ENCODE measurements around the gene CRTC3. TPM values are rescaled to one million over a fixed set of nuclear protein-coding genes. Genes with fewer than 3 reads are reported as not detected.

CRTC3 gene
- total RNA-seq, 1 experiment from 2014 or later, result 17.5 TPM

GRCh38 chr15:90562669-90563068 is 32.9 kb downstream of the CRTC3 start:
- TF ChIP-seq, protein P1, sequence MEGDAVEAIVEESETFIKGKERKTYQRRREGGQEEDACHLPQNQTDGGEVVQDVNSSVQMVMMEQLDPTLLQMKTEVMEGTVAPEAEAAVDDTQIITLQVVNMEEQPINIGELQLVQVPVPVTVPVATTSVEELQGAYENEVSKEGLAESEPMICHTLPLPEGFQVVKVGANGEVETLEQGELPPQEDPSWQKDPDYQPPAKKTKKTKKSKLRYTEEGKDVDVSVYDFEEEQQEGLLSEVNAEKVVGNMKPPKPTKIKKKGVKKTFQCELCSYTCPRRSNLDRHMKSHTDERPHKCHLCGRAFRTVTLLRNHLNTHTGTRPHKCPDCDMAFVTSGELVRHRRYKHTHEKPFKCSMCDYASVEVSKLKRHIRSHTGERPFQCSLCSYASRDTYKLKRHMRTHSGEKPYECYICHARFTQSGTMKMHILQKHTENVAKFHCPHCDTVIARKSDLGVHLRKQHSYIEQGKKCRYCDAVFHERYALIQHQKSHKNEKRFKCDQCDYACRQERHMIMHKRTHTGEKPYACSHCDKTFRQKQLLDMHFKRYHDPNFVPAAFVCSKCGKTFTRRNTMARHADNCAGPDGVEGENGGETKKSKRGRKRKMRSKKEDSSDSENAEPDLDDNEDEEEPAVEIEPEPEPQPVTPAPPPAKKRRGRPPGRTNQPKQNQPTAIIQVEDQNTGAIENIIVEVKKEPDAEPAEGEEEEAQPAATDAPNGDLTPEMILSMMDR (IDR thresholded peaks at IDR 0.05; ENCODE audit: unreplicated experiment), result no peak
- no peak for DNase-seq
- no peak overlapping the region for H3K27ac Mint-ChIP-seq (ENCODE audit: unreplicated experiment)
- no peaks in the 10 kb centered on the region for H3K4me1 Mint-ChIP-seq (ENCODE audit: low read depth, unreplicated experiment)
- no peak overlapping the region for H3K4me3 Mint-ChIP-seq (ENCODE audit: low read depth, unreplicated experiment)
- intact Hi-C loops (cut with micrococcal nuclease; ENCODE audit: unreplicated experiment), result no loop called here
- BruUV-seq (replicated peaks), result no TSS peak
- CTCF ChIA-PET, result no interaction called here
- H3K36me3 Mint-ChIP-seq (ENCODE audit: insufficient read depth, unreplicated experiment), result no peaks in the 10 kb centered on the region
- no peaks in the 10 kb centered on the region for H3K27me3 Mint-ChIP-seq (ENCODE audit: unreplicated experiment)
- no peaks in the 10 kb centered on the region for H3K9me3 Mint-ChIP-seq (ENCODE audit: low read depth, unreplicated experiment)

- H3K27me3 Mint-ChIP-seq (ENCODE audit: unreplicated experiment), result no peaks in the 10 kb centered on the region
- no peaks in the 10 kb centered on the region for H3K36me3 Mint-ChIP-seq (ENCODE audit: insufficient read depth, unreplicated experiment)
- H3K27ac Mint-ChIP-seq (ENCODE audit: unreplicated experiment), result no peak overlapping the region
- no peaks in the 10 kb centered on the region for H3K4me1 Mint-ChIP-seq (ENCODE audit: low read depth, unreplicated experiment)
- DNase-seq, result no peak
- H3K9me3 Mint-ChIP-seq (ENCODE audit: low read depth, unreplicated experiment), result no peaks in the 10 kb centered on the region
- BruUV-seq (replicated peaks), result no TSS peak
- intact Hi-C loops (cut with micrococcal nuclease; ENCODE audit: unreplicated experiment), result no loop called here
- CTCF ChIA-PET, result no interaction called here
- TF ChIP-seq, protein P1 (IDR thresholded peaks at IDR 0.05; ENCODE audit: unreplicated experiment), result no peak
- no peak overlapping the region for H3K4me3 Mint-ChIP-seq (ENCODE audit: low read depth, unreplicated experiment)
These were observed 33.7 kb downstream of the CRTC3 start for GRCh38 chr15:90563463-90563862.

DNA sequence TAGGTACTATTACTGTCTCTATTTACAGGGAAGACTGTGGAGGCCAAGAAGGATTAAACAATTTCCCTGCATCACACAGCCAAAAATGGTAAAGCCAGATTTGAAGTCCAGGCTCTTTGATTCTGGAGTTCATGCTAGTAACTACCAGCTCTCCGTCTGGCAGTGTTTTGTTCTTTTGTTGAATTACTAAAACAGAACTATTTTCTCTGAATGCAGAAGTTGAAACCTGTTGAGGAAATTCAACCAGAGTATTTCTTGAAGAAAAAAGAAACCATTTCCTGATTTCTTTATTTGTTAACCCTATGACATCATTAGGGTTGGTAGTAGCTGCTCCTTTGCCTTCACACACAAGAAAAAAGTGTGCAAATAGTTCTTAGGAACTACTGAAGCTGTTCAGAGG is 34.3 kb downstream of the CRTC3 start:
- no peak overlapping the region for H3K4me3 Mint-ChIP-seq (ENCODE audit: low read depth, unreplicated experiment)
- H3K27me3 Mint-ChIP-seq (ENCODE audit: unreplicated experiment), result no peaks in the 10 kb centered on the region
- H3K27ac Mint-ChIP-seq (ENCODE audit: unreplicated experiment), result no peak overlapping the region
- no peaks in the 10 kb centered on the region for H3K4me1 Mint-ChIP-seq (ENCODE audit: low read depth, unreplicated experiment)
- BruUV-seq (replicated peaks), result no TSS peak
- DNase-seq, result no peak
- intact Hi-C loops (cut with micrococcal nuclease; ENCODE audit: unreplicated experiment), result no loop called here
- no peaks in the 10 kb centered on the region for H3K36me3 Mint-ChIP-seq (ENCODE audit: insufficient read depth, unreplicated experiment)
- no peaks in the 10 kb centered on the region for H3K9me3 Mint-ChIP-seq (ENCODE audit: low read depth, unreplicated experiment)
- CTCF ChIA-PET, result no interaction called here
- TF ChIP-seq, protein P1 (IDR thresholded peaks at IDR 0.05; ENCODE audit: unreplicated experiment), result no peak

DNA sequence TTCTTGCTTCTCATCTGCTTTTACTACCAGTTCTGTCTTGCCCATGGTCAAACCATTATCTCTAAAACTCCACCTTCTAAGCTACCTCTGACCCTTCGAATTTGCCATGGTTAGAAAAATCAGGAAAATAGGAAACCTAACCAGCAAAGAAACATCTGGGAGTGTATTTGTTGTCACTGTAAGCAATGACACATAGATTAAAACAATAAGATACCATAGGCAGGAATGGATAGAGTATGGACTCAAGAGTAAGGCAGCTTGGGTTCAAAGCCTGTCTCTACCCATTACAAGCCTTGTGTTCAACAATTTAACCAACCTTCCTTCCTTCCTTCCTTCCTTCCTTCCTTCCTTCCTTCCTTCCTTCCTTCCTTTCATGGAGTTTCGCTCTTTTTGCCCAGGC is 34.9 kb downstream of the CRTC3 start:
- Mint-ChIP-seq H3K27me3 (ENCODE audit: unreplicated experiment) (no peaks in the 10 kb centered on the region), H3K4me3 (ENCODE audit: low read depth, unreplicated experiment) (no peak overlapping the region), H3K4me1 (ENCODE audit: low read depth, unreplicated experiment) (no peaks in the 10 kb centered on the region), H3K27ac (ENCODE audit: unreplicated experiment) (no peak overlapping the region), H3K36me3 (ENCODE audit: insufficient read depth, unreplicated experiment) (no peaks in the 10 kb centered on the region), H3K9me3 (ENCODE audit: low read depth, unreplicated experiment) (no peaks in the 10 kb centered on the region)
- no peak for DNase-seq
- no TSS peak for BruUV-seq (replicated peaks)
- TF ChIP-seq, protein P1 (IDR thresholded peaks at IDR 0.05; ENCODE audit: unreplicated experiment), result no peak
- intact Hi-C loops (cut with micrococcal nuclease; ENCODE audit: unreplicated experiment), result no loop called here
- CTCF ChIA-PET, result no interaction called here

DNA sequence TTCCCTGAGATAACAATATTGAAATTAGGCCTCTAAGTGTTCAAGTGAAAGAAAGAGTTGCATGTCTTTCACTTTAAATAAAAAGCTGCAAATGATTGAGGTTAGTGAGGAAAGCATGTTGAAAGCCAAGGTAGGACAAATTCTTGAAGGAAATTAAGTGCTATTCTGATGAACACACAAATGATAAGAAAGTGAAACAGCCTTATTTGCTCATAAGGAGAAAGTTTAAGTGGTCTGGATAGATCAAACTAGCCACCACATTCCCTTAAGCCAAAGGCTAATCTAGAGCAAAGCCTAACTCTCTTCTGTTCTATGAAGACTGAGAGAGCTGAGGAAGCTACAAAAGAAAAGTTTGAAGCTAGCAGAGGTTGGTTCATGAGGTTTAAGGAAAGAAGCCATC is 36.1 kb downstream of the CRTC3 start:
- Mint-ChIP-seq H3K27me3 (ENCODE audit: unreplicated experiment) (no peaks in the 10 kb centered on the region), H3K36me3 (ENCODE audit: insufficient read depth, unreplicated experiment) (no peaks in the 10 kb centered on the region), H3K4me1 (ENCODE audit: low read depth, unreplicated experiment) (no peaks in the 10 kb centered on the region), H3K4me3 (ENCODE audit: low read depth, unreplicated experiment) (no peak overlapping the region), H3K27ac (ENCODE audit: unreplicated experiment) (no peak overlapping the region), H3K9me3 (ENCODE audit: low read depth, unreplicated experiment) (no peaks in the 10 kb centered on the region)
- BruUV-seq (replicated peaks), result no TSS peak
- TF ChIP-seq, protein P1 (IDR thresholded peaks at IDR 0.05; ENCODE audit: unreplicated experiment), result no peak
- no peak for DNase-seq
- intact Hi-C loops (cut with micrococcal nuclease; ENCODE audit: unreplicated experiment), result no loop called here
- CTCF ChIA-PET, result no interaction called here

All from Calu3 (cell line).